MCF 10A (cell line): ENCODE data around the gene FARP1. TPM values are rescaled to one million over a fixed set of nuclear protein-coding genes. Genes with fewer than 3 reads are reported as not detected.

Source experiments
- BruUV-seq: library from RNA; stranded (reverse); fragments of 400-500 nt; replicated peaks from 2 replicates; lab custom pipeline; 2021; lab: Mats Ljungman, UMichigan
- CTCF ChIA-PET: fragments of 300-600 bp; sonication (Branson Sonifier 250); formaldehyde crosslinking; extraction: SDS; loops from one replicate; lab custom pipeline; 2021; ENCODE audit warnings: antibody characterized with exemption, inconsistent platforms; lab: Yijun Ruan, JAX
- POLR2A ChIA-PET: fragments of 300-600, 350-650 bp; sonication (Branson Sonifier 250); formaldehyde crosslinking; extraction: SDS; loops from one replicate; lab custom pipeline; 2020; ENCODE audit warnings: antibody characterized with exemption, inconsistent platforms; lab: Yijun Ruan, JAX
- DNase-seq: peaks from one replicate; pipeline ENCODE4 v3.0.0-alpha.2; 2018; ENCODE audit not compliant: unreplicated experiment
- H3K27ac Mint-ChIP-seq: one replicate; pipeline ENCODE4 v1.8.0; 2022; ENCODE audit warnings: mild to moderate bottlenecking, low read depth, mixed read lengths; ENCODE audit not compliant: unreplicated experiment
- H3K27me3 Mint-ChIP-seq: one replicate; pipeline ENCODE4 v1.8.0; 2022; ENCODE audit warnings: mixed read lengths; ENCODE audit not compliant: insufficient read depth, unreplicated experiment
- H3K36me3 Mint-ChIP-seq: one replicate; pipeline ENCODE4 v1.8.0; 2022; ENCODE audit warnings: mild to moderate bottlenecking, moderate library complexity, mixed read lengths; ENCODE audit not compliant: insufficient read depth, unreplicated experiment
- H3K4me1 Mint-ChIP-seq: one replicate; pipeline ENCODE4 v1.8.0; 2022; ENCODE audit warnings: mixed read lengths; ENCODE audit not compliant: insufficient read depth, unreplicated experiment
- H3K4me3 Mint-ChIP-seq: one replicate; pipeline ENCODE4 v1.8.0; 2022; ENCODE audit warnings: mild to moderate bottlenecking, moderate library complexity, mixed read lengths; ENCODE audit not compliant: unreplicated experiment
- H3K9me3 Mint-ChIP-seq: one replicate; pipeline ENCODE4 v1.8.0; 2022; ENCODE audit warnings: mixed read lengths; ENCODE audit not compliant: unreplicated experiment
- intact Hi-C: fragments of 100-400 bp; cut with micrococcal nuclease; formaldehyde crosslinking; loops from 2 replicates; pipeline ENCODE4 v1.14.1; 2022
- total RNA-seq: library from RNA; stranded (reverse); gene quantifications from 2 replicates; pipeline ENCODE4 v1.2.3, GENCODE V29; 2022
- TF ChIP-seq, protein P1 (sequence below): fragments of 200-600 bp; IDR thresholded peaks from one replicate; pipeline ENCODE4 v1.8.0; 2022; ENCODE audit warnings: antibody characterized with exemption, mild to moderate bottlenecking; ENCODE audit not compliant: unreplicated experiment

The FARP1 gene
- total RNA-seq, 1 experiment from 2014 or later, result 30.1 TPM

DNA sequence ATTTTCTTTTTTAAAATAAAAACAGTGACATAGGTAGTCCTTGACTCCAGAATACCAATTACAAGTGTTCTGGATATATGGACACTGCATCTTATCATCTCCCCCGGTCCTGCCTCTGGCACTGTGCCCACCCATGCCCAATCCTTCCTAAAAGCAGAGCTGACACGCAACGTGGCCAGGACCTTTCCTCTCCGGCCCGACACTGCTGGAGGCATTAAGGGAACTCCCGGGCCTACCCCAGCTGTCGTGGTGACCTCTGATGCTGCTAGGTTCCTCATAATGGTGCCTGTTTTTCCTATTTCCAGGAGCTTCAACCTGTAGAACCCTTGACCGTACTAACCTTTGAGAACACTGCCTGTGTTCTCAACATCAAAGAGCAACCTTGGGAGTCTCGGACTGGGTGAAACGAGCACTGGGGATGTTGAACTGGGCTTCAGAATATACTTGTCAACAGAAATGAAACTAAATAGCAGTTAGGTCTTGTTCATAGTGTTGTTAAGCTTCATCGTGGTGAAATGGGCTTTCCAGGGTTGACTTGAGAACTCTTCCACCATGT is 48.1 kb downstream of the FARP1 start:
- H3K9me3 Mint-ChIP-seq, result peaks cover 7% of the 10 kb centered on the region
- peaks cover 6% of the 10 kb centered on the region for H3K4me1 Mint-ChIP-seq

DNA sequence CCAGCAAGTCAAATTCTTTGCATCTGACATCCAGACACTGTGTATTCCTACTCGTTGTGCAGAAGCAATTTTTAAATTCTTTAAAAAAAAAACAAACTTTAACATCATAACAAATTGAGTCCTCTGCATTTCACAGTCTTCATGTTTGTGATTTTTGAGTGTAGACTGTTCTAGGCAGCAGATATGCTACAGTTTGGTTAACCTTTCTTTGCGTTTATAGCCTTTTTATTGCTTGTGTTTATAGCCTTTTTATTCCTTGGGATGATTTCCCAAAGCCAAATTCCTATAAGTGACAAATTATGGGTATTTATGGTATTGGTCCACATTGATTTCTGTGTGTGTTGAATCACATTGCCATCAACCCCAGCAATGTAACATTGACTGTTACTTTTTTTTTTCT is 49.1 kb downstream of the FARP1 start:
- POLR2A ChIA-PET, result no interaction called here
- Mint-ChIP-seq H3K27me3 (no peaks in the 10 kb centered on the region), H3K9me3 (no peaks in the 10 kb centered on the region), H3K36me3 (no peaks in the 10 kb centered on the region), H3K4me1 (peaks cover 5% of the 10 kb centered on the region), H3K27ac (no peak overlapping the region), H3K4me3 (no peak overlapping the region)
- BruUV-seq, result no TSS peak
- DNase-seq, result no peak
- TF ChIP-seq, protein P1, sequence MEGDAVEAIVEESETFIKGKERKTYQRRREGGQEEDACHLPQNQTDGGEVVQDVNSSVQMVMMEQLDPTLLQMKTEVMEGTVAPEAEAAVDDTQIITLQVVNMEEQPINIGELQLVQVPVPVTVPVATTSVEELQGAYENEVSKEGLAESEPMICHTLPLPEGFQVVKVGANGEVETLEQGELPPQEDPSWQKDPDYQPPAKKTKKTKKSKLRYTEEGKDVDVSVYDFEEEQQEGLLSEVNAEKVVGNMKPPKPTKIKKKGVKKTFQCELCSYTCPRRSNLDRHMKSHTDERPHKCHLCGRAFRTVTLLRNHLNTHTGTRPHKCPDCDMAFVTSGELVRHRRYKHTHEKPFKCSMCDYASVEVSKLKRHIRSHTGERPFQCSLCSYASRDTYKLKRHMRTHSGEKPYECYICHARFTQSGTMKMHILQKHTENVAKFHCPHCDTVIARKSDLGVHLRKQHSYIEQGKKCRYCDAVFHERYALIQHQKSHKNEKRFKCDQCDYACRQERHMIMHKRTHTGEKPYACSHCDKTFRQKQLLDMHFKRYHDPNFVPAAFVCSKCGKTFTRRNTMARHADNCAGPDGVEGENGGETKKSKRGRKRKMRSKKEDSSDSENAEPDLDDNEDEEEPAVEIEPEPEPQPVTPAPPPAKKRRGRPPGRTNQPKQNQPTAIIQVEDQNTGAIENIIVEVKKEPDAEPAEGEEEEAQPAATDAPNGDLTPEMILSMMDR, result no peak
- intact Hi-C loops, result no loop called here
- CTCF ChIA-PET, result interaction anchor here (0.7 kb wide), 1 partner anchor 59 kb away, joined by 4 read pairs; no protein-coding TSS in a partner anchor

More for the DNA sequence above, 48.1 kb downstream of the FARP1 start:
- ChIA-PET CTCF (interaction anchor here (0.6 to 0.9 kb wide), 3 partner anchors 8 to 277 kb away, joined by 3 to 4 read pairs (median 3); no protein-coding TSS in a partner anchor), POLR2A (no interaction called here)
- H3K4me3 Mint-ChIP-seq, result no peak overlapping the region
- intact Hi-C loops, result no loop called here
- no peaks in the 10 kb centered on the region for H3K36me3 Mint-ChIP-seq
- no peaks in the 10 kb centered on the region for H3K27me3 Mint-ChIP-seq
- no TSS peak for BruUV-seq
- no peak overlapping the region for H3K27ac Mint-ChIP-seq
- no peak for DNase-seq
- TF ChIP-seq, protein P1, result no peak

DNA sequence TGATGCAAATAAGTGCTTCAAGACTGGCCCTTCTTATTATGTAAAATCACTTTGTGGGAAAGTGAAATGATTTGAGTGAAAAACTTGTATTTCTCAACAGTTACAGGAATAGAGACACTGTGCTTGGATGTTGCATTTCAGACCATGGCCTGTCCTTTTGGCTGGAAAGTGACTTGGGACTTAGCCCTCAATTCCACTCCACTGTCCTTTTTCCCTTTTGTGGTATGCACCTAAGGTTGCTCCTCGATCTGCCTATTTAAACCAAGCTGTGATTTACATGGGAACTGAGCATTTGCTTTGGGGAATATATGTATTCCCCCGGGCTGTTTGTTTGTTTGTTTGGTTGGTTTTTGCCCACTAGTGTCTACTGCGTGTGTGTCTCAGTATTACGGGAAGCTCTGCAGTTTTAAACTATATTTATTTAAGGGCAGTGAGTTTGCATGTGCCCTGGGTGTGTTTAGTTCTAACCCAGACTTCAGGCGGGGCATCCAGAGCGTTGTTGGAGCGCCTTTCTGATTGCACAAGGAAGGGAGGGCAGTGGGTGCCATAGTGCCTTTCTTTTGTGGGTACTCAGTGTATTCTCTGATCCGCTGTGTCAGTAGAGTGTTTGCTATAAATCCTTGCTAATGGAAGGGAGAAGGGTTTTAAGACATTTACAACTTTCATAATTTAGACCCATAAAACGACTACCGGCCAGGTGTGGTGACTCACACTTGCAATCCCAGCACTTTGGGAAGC is 52.3 kb downstream of the FARP1 start:
- DNase-seq, result no peak
- H3K9me3 Mint-ChIP-seq, result no peaks in the 10 kb centered on the region
- POLR2A ChIA-PET, result no interaction called here
- peaks cover 7% of the 10 kb centered on the region for H3K36me3 Mint-ChIP-seq
- no peak overlapping the region for H3K4me3 Mint-ChIP-seq
- no peak overlapping the region for H3K27ac Mint-ChIP-seq
- CTCF ChIA-PET, result interaction anchor here (0.6 kb wide), 1 partner anchor 34 kb away, joined by 4 read pairs; no protein-coding TSS in a partner anchor
- intact Hi-C loops, result no loop called here
- BruUV-seq, result no TSS peak
- no peaks in the 10 kb centered on the region for H3K4me1 Mint-ChIP-seq
- H3K27me3 Mint-ChIP-seq, result no peaks in the 10 kb centered on the region
- TF ChIP-seq, protein P1, result no peak

DNA sequence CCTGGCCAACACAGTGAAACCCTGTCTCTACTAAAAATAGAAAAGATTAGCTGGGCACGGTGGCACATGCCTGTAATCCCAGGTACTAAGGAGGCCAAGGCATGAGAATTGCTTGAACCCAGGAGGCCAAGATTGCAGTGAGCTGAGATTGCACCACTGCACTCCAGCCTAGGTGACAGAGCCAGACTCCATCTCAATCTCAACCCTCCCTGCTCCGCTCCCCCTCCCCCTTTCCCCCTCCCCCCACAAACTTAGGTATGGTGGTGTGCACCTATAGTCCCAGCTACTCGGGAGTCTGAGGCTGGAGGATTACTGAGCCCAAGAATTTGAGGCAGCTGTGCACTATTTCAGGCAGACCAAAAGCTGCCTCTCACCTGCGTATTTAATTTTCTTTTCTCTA is 55.8 kb downstream of the FARP1 start:
- Mint-ChIP-seq H3K36me3 (peaks cover 7% of the 10 kb centered on the region), H3K9me3 (no peaks in the 10 kb centered on the region), H3K27ac (no peak overlapping the region), H3K4me3 (no peak overlapping the region), H3K27me3 (no peaks in the 10 kb centered on the region), H3K4me1 (no peaks in the 10 kb centered on the region)
- TF ChIP-seq, protein P1, result no peak
- DNase-seq, result no peak
- intact Hi-C loops, result no loop called here
- ChIA-PET CTCF (interaction anchor here (0.7 kb wide), 1 partner anchor 8 kb away, joined by 3 read pairs; no protein-coding TSS in a partner anchor), POLR2A (no interaction called here)
- BruUV-seq, result no TSS peak
